GM12878 (cell line): ENCODE measurements around the gene GPRIN2. TPM values are rescaled to one million over a fixed set of nuclear protein-coding genes. Genes with fewer than 3 reads are reported as not detected.

Experiments
- GABPA ChIP-seq: IDR thresholded peaks from 2 replicates; pipeline ENCODE4 v1.6.1; 2014; ENCODE audit warnings: antibody characterized with exemption, low read depth, mild to moderate bottlenecking, inconsistent platforms
- USF2 ChIP-seq: IDR thresholded peaks from 2 replicates; pipeline ENCODE4 v1.6.1; 2011; ENCODE audit warnings: low read depth, low read length, improper control_type of control experiment, borderline replicate concordance
- ZNF592 ChIP-seq: fragments of 450-650 bp; IDR thresholded peaks from 2 replicates; pipeline ENCODE4 v1.6.1; 2017; ENCODE audit warnings: mild to moderate bottlenecking, moderate library complexity
- polyA plus RNA-seq, 11 experiments: library from polyadenylated mRNA; depleted of rRNA in 4 of 11; unstranded in 6 of 11; stranded (reverse) in 5 of 11; fragments of >200 nt; fragmentation: Nextera tagmentation in 4 of 11; fragmentation: Illumina TruSeq in 1 of 11; extraction: Ambion mirVana in 4 of 11; extraction: Trizol in 1 of 11; gene quantifications; 1 replicate in 1 of 11; 2 replicates in 10 of 11; pipeline versions ENCODE4 v1.2.1 to v1.2.3, GENCODE V29; 2011 to 2016; ENCODE audit warnings: inconsistent platforms in 2 of 11, missing spikeins in 2 of 11, low read depth in 1 of 11
- total RNA-seq, 4 experiments: library from RNA; depleted of rRNA in 3 of 4; stranded (reverse); fragments of >200 nt in 3 of 4; fragmentation: Illumina TruSeq in 1 of 4; extraction: Trizol in 1 of 4; gene quantifications; 2 replicates each; pipeline versions ENCODE4 v1.2.1 to v1.2.3, GENCODE V29; 2013 to 2021
- TF ChIP-seq, protein P1 (sequence below), 3 experiments: IDR thresholded peaks in 2 of 3; conservative IDR thresholded peaks in 1 of 3; 2 replicates each; pipeline ENCODE4 v1.5.1; 2011; ENCODE audit warnings: low read depth in 3 of 3, low read length in 3 of 3, mild to moderate bottlenecking in 3 of 3, control low read depth in 2 of 3, moderate library complexity in 2 of 3, inconsistent platforms in 1 of 3, mixed read lengths in 1 of 3; ENCODE audit not compliant: control insufficient read depth in 2 of 3, insufficient read depth in 1 of 3; ENCODE audit errors: extremely low read depth in 1 of 3
- TF ChIP-seq, protein P2 (sequence below): IDR thresholded peaks from 2 replicates; pipeline ENCODE4 v1.6.1; 2011; ENCODE audit warnings: mild to moderate bottlenecking, low read depth, low read length, moderate library complexity; ENCODE audit not compliant: insufficient replicate concordance

GPRIN2 gene
- total and polyA plus RNA-seq, 10 of the 15 experiments (the other 5 are each of a cell fraction or from before 2014, with no cell fraction given): 0.13 TPM; not detected in 9

DNA sequence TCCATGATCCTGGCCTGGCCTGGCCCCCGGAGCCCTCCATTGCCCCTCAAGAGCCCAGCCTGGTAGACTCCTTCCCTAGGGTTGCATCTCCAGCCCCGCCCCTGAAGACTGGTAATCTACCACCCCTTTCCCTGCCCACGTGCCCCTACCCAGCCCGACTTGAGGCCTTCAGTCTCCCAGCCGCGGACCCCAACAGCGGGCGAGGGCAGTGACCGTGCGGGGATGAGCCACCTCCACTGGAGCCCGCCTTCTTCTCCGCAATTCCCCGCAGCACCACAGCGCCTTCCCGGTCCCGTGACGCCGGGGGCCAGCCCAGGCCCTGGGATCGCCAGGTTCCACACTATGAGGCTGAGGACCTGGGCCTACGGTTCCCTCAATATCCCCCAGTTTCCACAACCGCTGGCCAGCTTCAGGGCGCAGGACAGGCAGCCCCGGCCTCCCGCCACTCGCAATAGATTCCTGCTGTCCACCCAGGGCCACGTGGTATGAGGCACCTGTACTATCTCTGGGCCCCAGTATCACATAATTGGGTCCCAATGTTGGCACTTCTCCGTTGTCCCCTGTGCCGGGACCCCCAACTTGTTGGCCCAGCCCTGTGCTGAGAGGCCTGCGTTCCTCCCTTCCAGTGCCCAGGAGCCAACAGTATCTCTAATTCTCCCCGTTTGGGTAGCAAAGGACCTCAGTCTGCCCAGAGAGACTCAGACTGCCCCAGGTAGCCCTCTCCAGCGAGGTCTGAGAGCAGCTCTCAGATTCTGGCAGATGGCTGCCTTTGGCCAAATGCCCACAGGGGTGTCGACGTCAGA, 1.1 kb upstream of the GPRIN2 start (continued):
- TF ChIP-seq, protein P1, sequence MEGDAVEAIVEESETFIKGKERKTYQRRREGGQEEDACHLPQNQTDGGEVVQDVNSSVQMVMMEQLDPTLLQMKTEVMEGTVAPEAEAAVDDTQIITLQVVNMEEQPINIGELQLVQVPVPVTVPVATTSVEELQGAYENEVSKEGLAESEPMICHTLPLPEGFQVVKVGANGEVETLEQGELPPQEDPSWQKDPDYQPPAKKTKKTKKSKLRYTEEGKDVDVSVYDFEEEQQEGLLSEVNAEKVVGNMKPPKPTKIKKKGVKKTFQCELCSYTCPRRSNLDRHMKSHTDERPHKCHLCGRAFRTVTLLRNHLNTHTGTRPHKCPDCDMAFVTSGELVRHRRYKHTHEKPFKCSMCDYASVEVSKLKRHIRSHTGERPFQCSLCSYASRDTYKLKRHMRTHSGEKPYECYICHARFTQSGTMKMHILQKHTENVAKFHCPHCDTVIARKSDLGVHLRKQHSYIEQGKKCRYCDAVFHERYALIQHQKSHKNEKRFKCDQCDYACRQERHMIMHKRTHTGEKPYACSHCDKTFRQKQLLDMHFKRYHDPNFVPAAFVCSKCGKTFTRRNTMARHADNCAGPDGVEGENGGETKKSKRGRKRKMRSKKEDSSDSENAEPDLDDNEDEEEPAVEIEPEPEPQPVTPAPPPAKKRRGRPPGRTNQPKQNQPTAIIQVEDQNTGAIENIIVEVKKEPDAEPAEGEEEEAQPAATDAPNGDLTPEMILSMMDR (IDR thresholded peaks at IDR 0.05 in 2 of 3, conservative IDR thresholded peaks at IDR 0.05 in 1 of 3; ENCODE audit: control insufficient read depth in 2 of 3, extremely low read depth in 1 of 3, insufficient read depth in 1 of 3, low read depth in 3 of 3, low read length in 3 of 3): no peak
- TF ChIP-seq GABPA (no peak), ZNF592 (no peak), USF2 (no peak)
- TF ChIP-seq, protein P2, sequence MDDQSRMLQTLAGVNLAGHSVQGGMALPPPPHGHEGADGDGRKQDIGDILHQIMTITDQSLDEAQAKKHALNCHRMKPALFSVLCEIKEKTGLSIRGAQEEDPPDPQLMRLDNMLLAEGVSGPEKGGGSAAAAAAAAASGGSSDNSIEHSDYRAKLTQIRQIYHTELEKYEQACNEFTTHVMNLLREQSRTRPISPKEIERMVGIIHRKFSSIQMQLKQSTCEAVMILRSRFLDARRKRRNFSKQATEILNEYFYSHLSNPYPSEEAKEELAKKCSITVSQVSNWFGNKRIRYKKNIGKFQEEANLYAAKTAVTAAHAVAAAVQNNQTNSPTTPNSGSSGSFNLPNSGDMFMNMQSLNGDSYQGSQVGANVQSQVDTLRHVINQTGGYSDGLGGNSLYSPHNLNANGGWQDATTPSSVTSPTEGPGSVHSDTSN: no peak
